Measurements from ENCODE around the gene MEDAG.

The MEDAG gene

GRCh38 chr13:30882996-30883766 lies 22.9 kb upstream of the MEDAG start:
- ChIA-PET POLR2A (no interaction called here), CTCF (no interaction called here)
- H3K4me1 ChIP-seq (ENCODE audit: control insufficient read depth, insufficient read depth, low read length): no peaks in the 10 kb centered on the region
- TF ChIP-seq ZNF560 (tag by site-specific recombination; IDR thresholded peaks at IDR 0.05; ENCODE audit: borderline replicate concordance) (no peak), ZNF785 (tag by site-specific recombination; IDR thresholded peaks at IDR 0.05) (no peak), ZNF18 (tag by site-specific recombination; IDR thresholded peaks at IDR 0.05) (no peak), ZNF184 (tag by site-specific recombination; IDR thresholded peaks at IDR 0.05) (no peak), GFI1B (tag by site-specific recombination; IDR thresholded peaks at IDR 0.05) (no peak), ZNF518A (tag by site-specific recombination; conservative IDR thresholded peaks at IDR 0.05; ENCODE audit: low read depth) (no peak), ZFHX2 (tag by site-specific recombination; conservative IDR thresholded peaks at IDR 0.05) (no peak), ZNF155 (tag by site-specific recombination; IDR thresholded peaks at IDR 0.05) (no peak), ZNF239 (tag by site-specific recombination; IDR thresholded peaks at IDR 0.05) (no peak), ZNF404 (tag by site-specific recombination; IDR thresholded peaks at IDR 0.05) (no peak), ZNF138 (tag by site-specific recombination; IDR thresholded peaks at IDR 0.05; ENCODE audit: borderline replicate concordance) (no peak), KLF9 (tag by site-specific recombination; IDR thresholded peaks at IDR 0.05; ENCODE audit: low read depth) (no peak), ZNF366 (tag by site-specific recombination; conservative IDR thresholded peaks at IDR 0.05) (no peak)
- H3K36me3 ChIP-seq (ENCODE audit: control insufficient read depth in 2 of 2, insufficient read depth in 1 of 2, low read length in 2 of 2): no peaks in the 10 kb centered on the region
- H3K9me3 ChIP-seq (ENCODE audit: control insufficient read depth, insufficient read depth, low read depth, low read length): no peaks in the 10 kb centered on the region
- no peak overlapping the region for H3K4me3 ChIP-seq (ENCODE audit: low read depth, low read length)
- H3K27ac ChIP-seq (ENCODE audit: extremely low read depth, low read depth, low read length): no peak overlapping the region

GRCh38 chr13:30884543-30884942 lies 21.5 kb upstream of the MEDAG start:
- Histone ChIP-seq H3K36me3 (ENCODE audit: control insufficient read depth in 2 of 2, insufficient read depth in 1 of 2, low read length in 2 of 2) (no peaks in the 10 kb centered on the region), H3K4me1 (ENCODE audit: control insufficient read depth, insufficient read depth, low read length) (no peaks in the 10 kb centered on the region), H3K4me3 (ENCODE audit: low read depth, low read length) (no peak overlapping the region), H3K9me3 (ENCODE audit: control insufficient read depth, insufficient read depth, low read depth, low read length) (no peaks in the 10 kb centered on the region), H3K27ac (ENCODE audit: extremely low read depth, low read depth, low read length) (no peak overlapping the region)
- TF ChIP-seq REST (tag by site-specific recombination; IDR thresholded peaks at IDR 0.05) (no peak), KLF1 (tag by site-specific recombination; IDR thresholded peaks at IDR 0.05) (no peak), ZNF621 (tag by site-specific recombination; IDR thresholded peaks at IDR 0.05) (no peak), ZNF701 (tag by site-specific recombination; IDR thresholded peaks at IDR 0.05) (no peak), ZNF707 (tag by site-specific recombination; IDR thresholded peaks at IDR 0.05) (no peak), SETDB1 (IDR thresholded peaks at IDR 0.05; ENCODE audit: insufficient read length, low read length) (peak; percentile 23), ZNF549 (tag by site-specific recombination; IDR thresholded peaks at IDR 0.05) (no peak)
- CTCF ChIA-PET: interaction anchor here (1.3 kb wide), 1 partner anchor 8 kb away, joined by 5 read pairs; no protein-coding TSS in a partner anchor
- POLR2A ChIA-PET: no interaction called here
